ENCODE data around the gene FBN2. TPM values are rescaled to one million over a fixed set of nuclear protein-coding genes. Genes with fewer than 3 reads are reported as not detected.
"Not testable (repeated sequence)": the region's sequence is repeated elsewhere in the genome, so short reads cannot be mapped to it uniquely, and the experiment has no call there.

Gene FBN2
- total RNA-seq, 1 donor from 2014 or later: 1,151 TPM

- no peak for DNase-seq (ENCODE audit: extremely low spot score, unreplicated experiment)
- Mint-ChIP-seq H3K36me3 (ENCODE audit: unreplicated experiment) (peaks cover 68% of the 10 kb centered on the region), H3K27ac (ENCODE audit: unreplicated experiment) (no peak overlapping the region), H3K4me1 (ENCODE audit: unreplicated experiment) (peaks cover 31% of the 10 kb centered on the region), H3K4me3 (ENCODE audit: unreplicated experiment) (no peak overlapping the region), H3K9me3 (ENCODE audit: unreplicated experiment) (no peaks in the 10 kb centered on the region), H3K27me3 (ENCODE audit: unreplicated experiment) (no peaks in the 10 kb centered on the region)
- no peak for TF ChIP-seq CTCF (IDR thresholded peaks at IDR 0.05)
Measured at GRCh38 chr5:128516978-128517377, 21.1 kb downstream of the FBN2 start.

GRCh38 chr5:128513806-128514205 lies 24.2 kb downstream of the FBN2 start:
- H3K27me3 Mint-ChIP-seq (ENCODE audit: unreplicated experiment): no peaks in the 10 kb centered on the region
- DNase-seq (ENCODE audit: extremely low spot score, unreplicated experiment): no peak
- H3K4me1 Mint-ChIP-seq (ENCODE audit: unreplicated experiment): peaks cover 22% of the 10 kb centered on the region
- no peak for TF ChIP-seq CTCF (IDR thresholded peaks at IDR 0.05)
- H3K36me3 Mint-ChIP-seq (ENCODE audit: unreplicated experiment): peaks cover 71% of the 10 kb centered on the region
- peak overlapping the region; percentile 82 for H3K27ac Mint-ChIP-seq (ENCODE audit: unreplicated experiment)
- H3K4me3 Mint-ChIP-seq (ENCODE audit: unreplicated experiment): no peak overlapping the region
- H3K9me3 Mint-ChIP-seq (ENCODE audit: unreplicated experiment): no peaks in the 10 kb centered on the region

- H3K27me3 Mint-ChIP-seq (ENCODE audit: unreplicated experiment): no peaks in the 10 kb centered on the region
- H3K4me1 Mint-ChIP-seq (ENCODE audit: unreplicated experiment): peaks cover 22% of the 10 kb centered on the region
- TF ChIP-seq CTCF (IDR thresholded peaks at IDR 0.05): no peak
- peaks cover 69% of the 10 kb centered on the region for H3K36me3 Mint-ChIP-seq (ENCODE audit: unreplicated experiment)
- no peak for DNase-seq (ENCODE audit: extremely low spot score, unreplicated experiment)
- peaks cover 5% of the 10 kb centered on the region for H3K9me3 Mint-ChIP-seq (ENCODE audit: unreplicated experiment)
- no peak overlapping the region for H3K4me3 Mint-ChIP-seq (ENCODE audit: unreplicated experiment)
- H3K27ac Mint-ChIP-seq (ENCODE audit: unreplicated experiment): peak overlapping the region; percentile 7
Measured at GRCh38 chr5:128512894-128513293, 25.2 kb downstream of the FBN2 start.

GRCh38 chr5:128506643-128507042 lies 31.4 kb downstream of the FBN2 start:
- DNase-seq (ENCODE audit: extremely low spot score, unreplicated experiment): no peak
- no peak overlapping the region for H3K4me3 Mint-ChIP-seq (ENCODE audit: unreplicated experiment)
- H3K9me3 Mint-ChIP-seq (ENCODE audit: unreplicated experiment): peaks cover 16% of the 10 kb centered on the region
- H3K27me3 Mint-ChIP-seq (ENCODE audit: unreplicated experiment): no peaks in the 10 kb centered on the region
- no peak for TF ChIP-seq CTCF (IDR thresholded peaks at IDR 0.05)
- H3K27ac Mint-ChIP-seq (ENCODE audit: unreplicated experiment): no peak overlapping the region
- H3K36me3 Mint-ChIP-seq (ENCODE audit: unreplicated experiment): peaks cover 69% of the 10 kb centered on the region
- peaks cover 24% of the 10 kb centered on the region for H3K4me1 Mint-ChIP-seq (ENCODE audit: unreplicated experiment)

- H3K27ac Mint-ChIP-seq (ENCODE audit: unreplicated experiment): peak overlapping the region; percentile 1
- H3K36me3 Mint-ChIP-seq (ENCODE audit: unreplicated experiment): peaks cover 59% of the 10 kb centered on the region
- not testable (repeated sequence) for H3K27me3 Mint-ChIP-seq (ENCODE audit: unreplicated experiment); H3K4me3 Mint-ChIP-seq (ENCODE audit: unreplicated experiment); DNase-seq (ENCODE audit: extremely low spot score, unreplicated experiment)
- H3K9me3 Mint-ChIP-seq (ENCODE audit: unreplicated experiment): peaks cover 16% of the 10 kb centered on the region
- peaks cover 40% of the 10 kb centered on the region for H3K4me1 Mint-ChIP-seq (ENCODE audit: unreplicated experiment)
Measured at GRCh38 chr5:128503727-128504126, 34.3 kb downstream of the FBN2 start.
